ENCODE results near the gene ELFN1.

Gene ELFN1

GRCh38 chr7:1639532-1640175 lies 30.4 kb upstream of the ELFN1 start:
- no peak overlapping the region for H3K9ac ChIP-seq (ENCODE audit: low read length)
- no peak overlapping the region for H2AFZ ChIP-seq (ENCODE audit: low read depth, low read length, severe bottlenecking)
- H3K4me3 ChIP-seq (ENCODE audit: insufficient read depth, low read length, poor library complexity, severe bottlenecking): no peak overlapping the region
- H3K27me3 ChIP-seq (ENCODE audit: low read length): no peaks in the 10 kb centered on the region
- H3K4me2 ChIP-seq (ENCODE audit: low read depth, low read length, poor library complexity, severe bottlenecking): no peak overlapping the region
- H3F3A ChIP-seq (ENCODE audit: insufficient read depth): no peaks in the 10 kb centered on the region
- no peaks in the 10 kb centered on the region for H4K20me1 ChIP-seq (ENCODE audit: low read depth, low read length)
- no peak overlapping the region for H3K27ac ChIP-seq (ENCODE audit: low read depth, low read length)
- no peaks in the 10 kb centered on the region for H3K79me2 ChIP-seq (ENCODE audit: insufficient read depth, low read length)
- no peak for TF ChIP-seq CTCF (IDR thresholded peaks at IDR 0.05; ENCODE audit: insufficient read depth, low read length, poor library complexity, severe bottlenecking)
- TF ChIP-seq EZH2phosphoT487 (conservative IDR thresholded peaks at IDR 0.05; ENCODE audit: low read length): no peak
- H3K9me2 ChIP-seq (replicated peaks; ENCODE audit: insufficient read depth, low read length): no peaks in the 10 kb centered on the region
- peaks cover 11% of the 10 kb centered on the region; the same call in 1 of the 2 replicates for H3K9me3 ChIP-seq (ENCODE audit: insufficient read depth, low read length)
- H3K36me3 ChIP-seq (ENCODE audit: low read length): no peaks in the 10 kb centered on the region

GRCh38 chr7:1640376-1641172 lies 29.5 kb upstream of the ELFN1 start:
- no peak overlapping the region for H3K27ac ChIP-seq (ENCODE audit: low read depth, low read length)
- H3K4me2 ChIP-seq (ENCODE audit: low read depth, low read length, poor library complexity, severe bottlenecking): no peak overlapping the region
- no peaks in the 10 kb centered on the region for H3K27me3 ChIP-seq (ENCODE audit: low read length)
- no peaks in the 10 kb centered on the region for H4K20me1 ChIP-seq (ENCODE audit: low read depth, low read length)
- no peak overlapping the region for H3K9ac ChIP-seq (ENCODE audit: low read length)
- no peaks in the 10 kb centered on the region for H3K9me2 ChIP-seq (replicated peaks; ENCODE audit: insufficient read depth, low read length)
- H3K79me2 ChIP-seq (ENCODE audit: insufficient read depth, low read length): no peaks in the 10 kb centered on the region
- H2AFZ ChIP-seq (ENCODE audit: low read depth, low read length, severe bottlenecking): no peak overlapping the region
- no peak overlapping the region for H3K4me3 ChIP-seq (ENCODE audit: insufficient read depth, low read length, poor library complexity, severe bottlenecking)
- TF ChIP-seq EZH2phosphoT487 (conservative IDR thresholded peaks at IDR 0.05; ENCODE audit: low read length) (no peak), CTCF (IDR thresholded peaks at IDR 0.05; ENCODE audit: insufficient read depth, low read length, poor library complexity, severe bottlenecking) (peak; percentile 84)
- H3F3A ChIP-seq (ENCODE audit: insufficient read depth): no peaks in the 10 kb centered on the region
- peaks cover 11% of the 10 kb centered on the region; the same call in 1 of the 2 replicates for H3K9me3 ChIP-seq (ENCODE audit: insufficient read depth, low read length)
- no peaks in the 10 kb centered on the region for H3K36me3 ChIP-seq (ENCODE audit: low read length)

DNA sequence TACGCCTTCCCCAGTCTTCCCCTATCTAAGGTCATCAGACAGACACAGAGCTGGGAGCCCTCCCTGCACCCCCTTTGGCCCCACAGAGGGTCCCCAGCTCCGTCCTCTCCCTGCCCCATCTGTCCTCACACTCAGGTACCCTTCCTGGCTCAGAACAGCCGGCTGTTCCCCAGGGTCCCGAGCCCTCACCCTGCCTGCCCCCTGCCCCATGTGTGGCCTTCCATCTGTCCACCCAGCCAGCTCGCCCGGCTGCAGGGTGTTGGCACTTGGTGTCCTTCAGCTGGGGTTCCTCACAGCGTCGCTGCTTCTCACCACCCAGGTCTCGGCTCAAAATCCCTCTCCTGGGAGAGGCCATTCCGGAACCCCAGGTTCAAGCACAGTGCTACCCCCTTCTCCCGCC lies 28.9 kb upstream of the ELFN1 start:
- Histone ChIP-seq H3K79me2 (ENCODE audit: insufficient read depth, low read length) (no peaks in the 10 kb centered on the region), H3K27me3 (ENCODE audit: low read length) (no peaks in the 10 kb centered on the region), H3K9ac (ENCODE audit: low read length) (no peak overlapping the region), H3K27ac (ENCODE audit: low read depth, low read length) (no peak overlapping the region), H4K20me1 (ENCODE audit: low read depth, low read length) (no peaks in the 10 kb centered on the region), H3K4me2 (ENCODE audit: low read depth, low read length, poor library complexity, severe bottlenecking) (no peak overlapping the region), H3K9me2 (replicated peaks; ENCODE audit: insufficient read depth, low read length) (no peaks in the 10 kb centered on the region), H3K9me3 (ENCODE audit: insufficient read depth, low read length) (peaks cover 11% of the 10 kb centered on the region; the same call in 1 of the 2 replicates), H3K4me3 (ENCODE audit: insufficient read depth, low read length, poor library complexity, severe bottlenecking) (no peak overlapping the region), H2AFZ (ENCODE audit: low read depth, low read length, severe bottlenecking) (no peak overlapping the region), H3F3A (ENCODE audit: insufficient read depth) (no peaks in the 10 kb centered on the region), H3K36me3 (ENCODE audit: low read length) (no peaks in the 10 kb centered on the region)
- TF ChIP-seq EZH2phosphoT487 (conservative IDR thresholded peaks at IDR 0.05; ENCODE audit: low read length) (no peak), CTCF (IDR thresholded peaks at IDR 0.05; ENCODE audit: insufficient read depth, low read length, poor library complexity, severe bottlenecking) (no peak)
